ENCODE measurements around the gene TMEM219. TPM values are rescaled to one million over a fixed set of nuclear protein-coding genes. Genes with fewer than 3 reads are reported as not detected.
A peak's percentile ranks its signal among the peaks of the same experiment; 100 is the strongest.

The TMEM219 gene
- total RNA-seq, 2 donors from 2014 or later = 149 to 174 TPM

GRCh38 chr16:29975134-29975538 lies 13.3 kb downstream of the TMEM219 start:
- TF ChIP-seq CTCF (IDR thresholded peaks at IDR 0.05) = no peak
- peak overlapping the region; percentile 92 to 96 for H3K9ac ChIP-seq (ENCODE audit: low read depth in 2 of 2, low read length in 2 of 2)
- intact Hi-C loops (cut with DNase I) = no loop called here
- no peaks in the 10 kb centered on the region for H3K9me3 ChIP-seq
- H3K27me3 ChIP-seq = no peaks in the 10 kb centered on the region
- H3K4me1 ChIP-seq = peaks cover 17% of the 10 kb centered on the region
- H3K4me3 ChIP-seq = peak overlapping the region; percentile 75
- peaks cover 13% of the 10 kb centered on the region for H3K36me3 ChIP-seq
- no peak for DNase-seq
- no peak overlapping the region for H3K27ac ChIP-seq

DNA sequence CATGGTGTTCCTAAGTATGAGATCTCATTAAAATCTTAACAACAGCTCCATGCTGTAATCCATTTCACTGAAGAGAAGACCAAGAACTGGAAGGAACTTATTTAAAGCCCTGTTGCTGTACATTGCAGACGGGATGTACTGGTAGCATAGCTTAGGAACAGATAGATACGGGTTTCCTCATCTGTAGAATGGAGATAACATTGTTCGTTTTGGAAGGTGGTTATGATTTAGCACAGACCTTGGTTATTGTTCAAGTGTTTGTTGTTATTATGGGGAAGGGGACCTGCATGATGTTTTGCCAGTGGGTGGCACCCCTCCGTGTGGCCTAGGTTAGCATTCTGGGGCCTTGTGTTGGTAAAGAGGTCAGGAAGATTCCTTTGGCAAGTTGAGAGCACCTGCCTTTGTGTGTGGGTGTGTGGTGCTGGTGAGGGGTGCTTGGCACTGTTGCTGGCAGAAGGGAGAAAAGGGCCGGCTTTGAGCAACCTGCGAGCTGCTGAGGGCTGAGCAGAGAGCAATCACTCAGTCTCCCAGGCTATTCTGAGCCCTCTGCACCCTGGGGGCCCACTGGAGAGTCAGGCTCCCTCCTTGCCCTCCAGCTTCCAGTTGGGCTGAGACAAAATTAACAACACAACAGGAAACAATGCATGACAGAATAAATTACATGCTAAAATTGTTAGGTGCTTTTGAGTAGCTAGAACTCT lies 14.1 kb downstream of the TMEM219 start:
- TF ChIP-seq CTCF (IDR thresholded peaks at IDR 0.05) = no peak
- no peak for DNase-seq
- Histone ChIP-seq H3K27ac (no peak overlapping the region), H3K4me3 (peak overlapping the region; percentile 75), H3K27me3 (no peaks in the 10 kb centered on the region), H3K9ac (ENCODE audit: low read depth in 2 of 2, low read length in 2 of 2) (peak overlapping the region; percentile 8 to 48), H3K9me3 (no peaks in the 10 kb centered on the region), H3K36me3 (peaks cover 14% of the 10 kb centered on the region), H3K4me1 (peaks cover 17% of the 10 kb centered on the region)
- intact Hi-C loops (cut with DNase I) = no loop called here

GRCh38 chr16:29977063-29977825 lies 15.4 kb downstream of the TMEM219 start:
- Histone ChIP-seq H3K9me3 (no peaks in the 10 kb centered on the region), H3K27ac (no peak overlapping the region), H3K4me1 (peaks cover 17% of the 10 kb centered on the region), H3K36me3 (peaks cover 14% of the 10 kb centered on the region), H3K27me3 (no peaks in the 10 kb centered on the region), H3K9ac (ENCODE audit: low read depth in 2 of 2, low read length in 2 of 2) (no peak overlapping the region), H3K4me3 (no peak overlapping the region)
- DNase-seq = no peak
- intact Hi-C loops (cut with DNase I) = no loop called here
- no peak for TF ChIP-seq CTCF (IDR thresholded peaks at IDR 0.05)

DNA sequence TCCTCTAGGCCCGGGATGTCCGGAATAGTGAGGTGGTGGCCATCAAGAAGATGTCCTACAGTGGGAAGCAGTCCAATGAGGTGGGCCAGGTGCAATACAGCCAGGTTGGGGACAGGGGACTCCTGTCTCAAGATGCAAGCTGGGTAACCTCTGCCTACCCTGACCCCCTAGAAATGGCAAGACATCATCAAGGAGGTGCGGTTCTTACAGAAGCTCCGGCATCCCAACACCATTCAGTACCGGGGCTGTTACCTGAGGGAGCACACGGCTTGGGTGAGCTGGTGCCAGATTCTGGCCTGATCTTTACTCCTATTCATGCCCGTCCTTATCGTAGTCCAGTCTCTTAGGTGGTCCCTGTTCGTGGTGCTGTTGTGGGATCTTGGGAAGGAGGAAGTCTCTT lies 16.2 kb downstream of the TMEM219 start:
- Histone ChIP-seq H3K4me3 (no peak overlapping the region), H3K27ac (no peak overlapping the region), H3K36me3 (peaks cover 14% of the 10 kb centered on the region), H3K9ac (ENCODE audit: low read depth in 2 of 2, low read length in 2 of 2) (no peak overlapping the region), H3K27me3 (no peaks in the 10 kb centered on the region), H3K9me3 (no peaks in the 10 kb centered on the region), H3K4me1 (peaks cover 17% of the 10 kb centered on the region)
- no peak for DNase-seq
- intact Hi-C loops (cut with DNase I) = no loop called here
- no peak for TF ChIP-seq CTCF (IDR thresholded peaks at IDR 0.05)

- Histone ChIP-seq H3K9me3 (no peaks in the 10 kb centered on the region), H3K27ac (no peak overlapping the region), H3K4me3 (no peak overlapping the region), H3K4me1 (peaks cover 17% of the 10 kb centered on the region), H3K9ac (ENCODE audit: low read depth in 2 of 2, low read length in 2 of 2) (no peak overlapping the region), H3K27me3 (no peaks in the 10 kb centered on the region), H3K36me3 (peaks cover 14% of the 10 kb centered on the region)
- DNase-seq = no peak
- intact Hi-C loops (cut with DNase I) = no loop called here
- no peak for TF ChIP-seq CTCF (IDR thresholded peaks at IDR 0.05)
Measured at GRCh38 chr16:29978564-29979270, 16.8 kb downstream of the TMEM219 start.
